Activated CD8-positive, alpha-beta memory T cell treated with anti-CD3 and anti-CD28 coated beads, Interleukin-2, amount 50 U/mL, for 24 hours (primary cell): ENCODE results near the gene PCLO.

Source experiments
- DNase-seq: peaks from one replicate; pipeline ENCODE4 v3.0.0-alpha.2; 2020; ENCODE audit errors: extremely low read depth

The PCLO gene

DNA sequence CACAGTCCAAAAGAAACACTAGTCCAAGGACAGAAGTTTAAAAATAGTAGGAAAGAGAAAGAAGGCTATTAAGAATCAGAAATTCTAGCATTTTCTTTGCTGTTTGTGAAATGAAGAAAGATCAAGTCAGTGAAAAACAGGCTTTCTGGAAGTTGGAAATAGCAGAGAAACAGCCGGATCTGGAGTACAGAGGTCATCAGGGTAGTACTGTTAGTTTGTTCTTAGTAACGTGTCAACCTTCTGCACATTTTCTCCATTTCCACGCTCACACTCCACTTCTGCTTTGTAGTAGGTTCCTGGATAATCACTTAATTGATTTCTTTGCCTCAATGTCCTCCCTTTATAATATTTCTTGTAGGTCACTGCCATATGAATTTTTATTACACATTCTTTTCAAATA lies 322.6 kb downstream of the PCLO start:
- DNase-seq, result no peak

- DNase-seq, result no peak
Observed at GRCh38 chr7:82839555-82839954, 323.1 kb downstream of the PCLO start.

GRCh38 chr7:82839063-82839462 lies 323.6 kb downstream of the PCLO start:
- DNase-seq, result no peak

- DNase-seq, result no peak
Observed at GRCh38 chr7:82838314-82838713, 324.4 kb downstream of the PCLO start.

DNA sequence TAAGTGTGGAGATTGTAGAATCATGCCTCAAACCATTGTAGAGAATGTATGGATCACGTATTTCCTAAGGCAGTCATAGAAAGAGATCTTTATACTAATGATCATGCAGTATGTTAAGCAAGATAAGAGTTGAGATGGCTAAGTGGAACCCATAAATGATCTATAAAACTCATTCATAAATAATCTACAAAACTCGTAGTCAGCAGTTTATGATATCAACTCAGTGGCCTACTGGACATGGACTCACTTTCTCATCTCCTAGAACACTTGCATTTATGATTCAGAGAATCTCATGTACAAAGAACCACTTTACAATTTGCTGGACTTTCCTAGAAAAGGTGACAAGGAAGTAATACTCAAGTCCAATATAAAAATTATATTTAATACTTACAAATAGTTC lies 339.6 kb downstream of the PCLO start:
- no peak for DNase-seq

- no peak for DNase-seq
Observed at GRCh38 chr7:82821037-82821436, 341.6 kb downstream of the PCLO start.

DNA sequence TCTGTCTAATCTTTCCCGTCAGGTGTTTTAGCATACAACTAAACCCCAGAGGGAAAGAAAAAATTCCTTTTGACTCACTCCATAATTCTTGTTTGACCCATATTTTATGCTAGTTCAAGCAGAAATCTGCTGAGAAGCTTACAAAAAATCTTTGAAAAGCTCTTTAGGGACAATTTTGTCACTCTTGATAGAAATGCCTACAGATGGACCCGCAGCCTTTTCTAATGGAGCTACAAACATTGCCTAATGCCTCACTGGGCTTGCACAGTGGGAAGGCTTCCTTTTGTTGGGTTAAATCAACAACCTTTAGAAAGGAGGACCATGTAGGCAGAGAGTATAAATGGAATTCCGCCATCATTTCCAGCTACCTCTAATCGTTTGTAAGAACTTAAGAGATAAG lies 344.5 kb downstream of the PCLO start:
- DNase-seq, result no peak

GRCh38 chr7:82816272-82816671 lies 346.4 kb downstream of the PCLO start:
- no peak for DNase-seq

DNA sequence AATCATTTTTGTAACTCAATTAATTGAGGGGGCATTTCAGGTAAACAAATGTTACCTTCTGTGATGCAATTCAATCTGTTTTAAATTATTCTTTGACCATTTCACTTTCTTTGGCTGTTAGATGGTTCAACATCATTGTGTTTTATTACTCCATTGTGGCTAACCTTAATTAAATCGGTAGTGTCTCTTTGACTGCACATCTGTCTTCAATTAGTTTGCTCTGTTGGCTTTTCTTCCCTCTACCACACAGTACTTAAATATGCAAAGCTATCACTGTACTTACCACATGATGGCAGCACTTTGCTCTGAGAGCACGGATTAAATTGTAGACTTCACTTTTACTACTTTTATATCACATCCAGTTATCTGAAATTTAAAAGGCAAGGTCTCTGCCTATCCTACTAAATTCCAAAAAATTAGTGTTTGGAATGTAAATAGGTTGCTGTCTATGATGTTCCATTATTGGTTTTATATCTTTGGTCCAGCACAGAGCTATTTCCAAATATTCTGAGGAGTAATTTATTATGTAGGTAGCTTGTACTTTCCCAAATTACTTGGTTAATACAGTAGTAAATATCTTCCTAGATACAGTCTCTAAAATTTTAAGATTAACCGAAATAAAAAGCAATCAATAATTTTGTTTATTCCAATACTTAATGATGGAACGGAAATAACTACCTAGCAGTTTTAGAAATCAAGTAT lies 352.0 kb downstream of the PCLO start:
- no peak for DNase-seq

- DNase-seq, result no peak
Observed at GRCh38 chr7:82808633-82809032, 354.1 kb downstream of the PCLO start.

GRCh38 chr7:82805527-82805960 lies 357.1 kb downstream of the PCLO start:
- no peak for DNase-seq

- DNase-seq, result no peak
Observed at GRCh38 chr7:82803411-82803810, 359.3 kb downstream of the PCLO start.

- no peak for DNase-seq
Observed at GRCh38 chr7:82789883-82790609, 372.6 kb downstream of the PCLO start.

GRCh38 chr7:82778021-82778420 lies 384.7 kb downstream of the PCLO start:
- DNase-seq, result no peak

GRCh38 chr7:82762880-82763279 lies 399.8 kb downstream of the PCLO start:
- DNase-seq, result no peak

DNA sequence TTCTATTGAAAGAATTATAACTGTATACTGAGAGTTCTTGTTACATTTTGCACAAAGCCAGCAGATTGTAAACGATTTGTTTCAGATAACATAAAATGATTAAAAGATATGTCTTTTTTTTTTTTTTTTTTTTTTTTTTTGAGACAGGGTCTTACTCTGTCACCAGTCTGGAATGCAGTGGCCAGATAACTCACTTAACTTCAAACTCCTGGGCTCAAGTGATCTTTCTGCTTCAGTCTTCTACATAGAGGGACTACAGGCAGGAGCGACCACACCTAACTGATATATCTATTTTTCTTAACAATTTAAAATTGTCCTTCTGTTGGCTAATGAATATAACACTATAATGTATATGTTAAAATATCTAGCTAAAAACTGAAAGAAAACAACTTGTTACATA lies 401.9 kb downstream of the PCLO start:
- DNase-seq, result no peak

- DNase-seq, result no peak
Observed at GRCh38 chr7:82760074-82760473, 402.6 kb downstream of the PCLO start.

- DNase-seq, result no peak
Observed at GRCh38 chr7:82755705-82756551, 406.8 kb downstream of the PCLO start.

- no peak for DNase-seq
Observed at GRCh38 chr7:82750007-82750406, 412.7 kb downstream of the PCLO start.

GRCh38 chr7:82745820-82746219 lies 416.9 kb downstream of the PCLO start:
- DNase-seq, result no peak

DNA sequence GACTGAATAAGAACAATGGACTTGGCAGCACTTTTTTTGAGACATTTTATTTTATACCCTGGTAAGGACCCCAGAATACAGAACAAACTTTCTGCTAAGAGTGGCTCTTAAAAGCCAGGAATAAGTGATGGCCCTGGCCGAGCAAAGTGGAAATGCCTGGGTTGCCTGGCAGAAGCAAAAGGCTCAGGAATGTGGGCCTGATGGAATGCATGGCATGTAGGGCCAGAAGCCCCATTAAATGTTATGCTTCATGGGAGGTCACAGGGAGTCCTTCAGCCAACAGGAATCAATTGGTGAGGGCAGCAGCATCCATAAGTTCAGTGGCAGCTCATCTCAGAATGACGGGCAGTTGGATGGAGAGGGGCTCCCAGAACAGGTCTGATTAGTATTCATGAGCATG lies 417.6 kb downstream of the PCLO start:
- DNase-seq, result no peak

GRCh38 chr7:82742163-82742562 lies 420.5 kb downstream of the PCLO start:
- no peak for DNase-seq

- no peak for DNase-seq
Observed at GRCh38 chr7:82741493-82741892, 421.2 kb downstream of the PCLO start.
